HL-60/S4 (cell line): ENCODE data around the gene CLCN6.

Experiments used
- in situ Hi-C: fragments of 300-500 bp; cut with MboI; formaldehyde crosslinking; loops from 2 replicates; pipeline ENCODE4 v1.14.3; 2022; ENCODE audit warnings: low sequenced_read_pairs

The CLCN6 gene

DNA sequence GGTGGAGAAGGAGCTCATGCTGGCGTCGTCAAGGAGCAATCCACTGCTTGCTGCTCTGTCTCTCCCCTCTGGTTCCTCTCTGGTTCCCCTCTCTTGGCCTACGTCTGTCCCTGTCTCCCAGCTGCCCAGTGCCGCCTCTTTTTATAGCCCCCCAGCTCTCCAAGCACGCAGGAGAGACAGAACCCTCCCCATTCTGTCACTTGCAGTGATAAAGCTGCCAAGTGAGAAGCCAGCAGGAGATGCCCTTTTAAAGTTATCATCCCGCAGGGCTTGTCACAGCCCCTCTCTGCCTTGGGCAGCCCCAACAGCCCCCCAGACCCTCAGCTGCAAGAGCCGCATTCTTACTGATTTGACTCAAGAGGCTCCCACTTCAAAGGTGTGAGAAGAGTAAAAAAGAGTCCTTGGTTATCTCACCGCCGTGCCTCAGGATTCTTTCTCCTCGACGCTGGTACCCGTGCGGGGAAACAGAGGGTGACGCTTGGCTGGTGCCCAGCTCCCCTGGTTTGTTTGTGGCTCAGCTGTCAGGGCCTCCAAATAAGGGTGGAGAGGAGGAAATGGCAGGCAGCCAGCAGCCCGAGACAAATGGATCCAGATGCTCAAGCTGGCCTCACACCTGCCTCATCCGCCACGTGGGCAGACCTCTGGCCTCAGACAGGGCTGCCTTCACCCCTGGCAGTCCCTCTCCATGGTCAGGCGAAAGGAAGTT lies 41.8 kb downstream of the CLCN6 start, which contains the start of gene NPPA:
Gene NPPA (minus strand): TSS at position 117 of the 706 bp plus-strand sequence. CDS start 99 bp downstream, at position 18.
- in situ Hi-C loops: no loop called here

DNA sequence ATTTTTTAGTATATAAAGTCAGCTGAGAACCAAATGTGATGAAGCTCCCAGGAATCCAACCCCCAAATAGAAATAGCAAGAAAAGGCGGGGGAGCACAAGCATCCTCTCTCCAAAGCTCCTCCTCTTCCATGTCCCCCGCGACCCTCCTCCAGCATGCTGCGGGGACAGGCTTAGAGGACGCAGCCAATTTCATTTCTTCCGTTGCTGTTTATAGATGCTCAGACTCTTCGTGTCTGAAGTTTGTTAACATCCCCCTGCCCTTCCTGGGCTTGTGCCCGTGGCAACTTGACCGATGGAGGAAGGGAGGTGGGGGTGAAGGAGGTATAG lies 42.3 kb downstream of the CLCN6 start:
- in situ Hi-C loops: no loop called here

DNA sequence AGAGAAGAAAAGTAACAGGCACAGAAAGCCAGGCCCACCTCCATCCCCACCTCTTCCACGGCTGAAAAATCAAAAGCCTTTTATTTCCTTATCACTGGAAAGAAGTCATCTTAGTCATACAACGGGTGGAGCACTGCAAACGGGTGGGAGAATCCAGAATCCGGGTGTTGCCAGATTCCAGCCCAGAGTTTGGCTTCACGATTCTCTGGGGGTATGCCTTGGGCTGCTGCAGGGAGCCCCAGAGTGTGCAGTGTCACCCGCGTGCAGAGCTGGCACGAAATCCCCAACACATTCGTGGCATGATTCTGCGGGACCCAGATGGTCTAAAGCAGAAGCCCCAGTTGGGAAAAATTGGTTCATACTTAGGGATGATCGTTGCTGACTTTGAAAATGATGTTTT lies 44.2 kb downstream of the CLCN6 start:
- in situ Hi-C loops: no loop called here

DNA sequence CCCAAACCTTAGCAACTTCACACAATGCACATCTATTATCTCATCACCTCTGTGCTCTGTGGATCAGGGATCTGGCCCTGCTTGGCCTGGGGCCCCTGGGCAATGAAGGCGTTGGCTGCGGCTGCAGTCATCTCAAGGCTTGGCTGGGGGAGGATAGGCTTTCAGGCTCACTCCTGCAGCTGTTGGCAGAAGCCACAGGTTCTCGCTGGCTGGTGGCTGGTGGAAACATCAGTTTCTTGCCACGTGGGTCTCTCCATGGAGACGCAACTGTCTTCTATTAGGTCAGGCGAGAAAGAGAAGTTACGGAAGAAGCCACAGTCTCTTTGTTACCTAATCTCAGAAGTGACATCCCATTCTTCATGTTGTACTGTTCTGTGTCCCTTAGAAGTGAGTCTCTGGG lies 45.2 kb downstream of the CLCN6 start:
- in situ Hi-C loops: no loop called here

DNA sequence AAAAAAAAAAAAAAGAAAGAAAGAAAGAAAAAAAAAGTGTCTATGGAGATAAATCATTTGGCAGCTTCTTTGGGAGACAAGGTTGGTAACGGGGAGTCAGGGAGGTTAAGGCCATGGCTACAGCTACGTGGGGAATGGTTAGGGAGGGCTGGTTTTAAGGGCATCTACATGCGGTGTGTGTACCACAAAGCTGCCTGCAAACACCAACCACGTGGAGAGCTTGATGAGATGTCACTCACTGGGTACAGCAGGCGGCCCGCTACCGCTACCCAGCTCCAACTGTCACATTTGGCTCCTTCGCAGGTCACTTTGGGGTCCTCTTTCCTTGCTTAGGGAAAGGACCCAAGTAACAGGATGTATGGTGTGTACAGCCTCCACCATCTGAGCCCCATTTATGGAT lies 48.5 kb downstream of the CLCN6 start:
- in situ Hi-C loops: no loop called here

DNA sequence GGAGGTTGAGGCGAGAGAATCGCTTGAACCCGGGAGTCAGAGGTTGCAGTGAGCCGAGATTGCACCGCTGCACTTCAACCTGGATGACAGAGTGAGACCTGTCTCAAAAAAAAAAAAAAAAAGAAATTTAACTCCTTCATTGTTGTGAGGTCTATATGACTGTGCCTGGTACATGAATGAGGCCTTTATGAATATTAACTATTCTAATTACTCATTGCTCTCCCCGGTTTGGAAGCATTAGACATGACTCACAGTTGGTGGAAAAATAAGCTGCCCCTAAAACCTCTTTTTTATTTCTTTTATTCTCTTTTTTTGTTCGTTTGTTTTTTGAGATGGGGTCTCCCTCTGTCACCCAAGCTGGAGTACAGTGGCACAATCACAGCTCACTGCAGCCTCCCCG lies 49.4 kb downstream of the CLCN6 start:
- in situ Hi-C loops: no loop called here

DNA sequence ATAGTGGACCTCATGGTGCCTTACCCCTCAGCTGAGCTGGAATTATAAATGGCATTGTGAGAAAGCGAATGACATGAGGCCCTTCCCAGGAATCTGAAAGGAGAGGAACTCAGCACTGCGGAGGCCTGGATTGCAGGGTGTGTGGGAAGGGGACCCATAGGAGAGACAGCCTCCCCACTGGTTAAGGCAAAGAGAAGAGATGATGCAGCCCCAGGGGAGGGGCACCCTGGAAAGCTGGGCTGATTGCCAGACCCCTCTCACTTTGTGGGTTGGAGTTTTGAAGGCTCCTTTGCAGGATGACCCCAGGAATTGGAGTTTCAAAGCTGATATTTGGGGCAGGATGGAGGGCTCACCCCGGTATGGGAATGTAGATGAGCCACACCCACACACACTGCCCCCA lies 50.7 kb downstream of the CLCN6 start:
- in situ Hi-C loops: no loop called here

DNA sequence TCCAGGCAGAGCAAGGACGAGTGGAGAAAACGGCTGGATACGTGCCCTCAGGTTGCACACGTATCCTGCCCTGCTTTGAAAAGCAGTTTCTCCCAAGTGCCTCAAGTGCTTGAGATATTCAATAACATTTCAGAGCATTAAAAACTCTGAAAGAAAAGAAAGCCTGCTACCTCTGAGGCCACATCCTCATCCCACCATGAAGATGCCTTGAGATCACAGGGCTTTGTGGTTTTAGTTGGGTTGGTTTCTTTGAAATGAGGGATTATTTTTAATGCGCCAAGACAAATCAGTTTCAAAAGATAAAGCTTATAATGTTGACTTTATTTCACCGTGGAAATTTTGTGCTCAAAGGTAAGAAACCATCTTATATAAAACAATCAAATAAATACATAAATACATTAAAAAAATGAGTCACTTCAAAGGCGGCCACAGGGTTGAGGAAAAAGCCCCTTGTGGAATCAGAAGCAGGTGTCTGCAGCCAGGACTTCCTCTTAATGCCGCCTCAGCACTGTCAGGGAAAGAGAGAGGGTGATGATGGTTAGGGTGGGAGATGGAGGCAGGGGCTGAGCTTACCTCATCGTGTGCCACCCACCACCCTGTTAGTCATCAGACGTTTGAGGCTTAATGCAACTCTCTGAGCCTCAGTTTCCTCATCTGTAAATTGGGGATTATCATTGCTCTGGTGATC lies 51.3 kb downstream of the CLCN6 start:
- in situ Hi-C loops: no loop called here

DNA sequence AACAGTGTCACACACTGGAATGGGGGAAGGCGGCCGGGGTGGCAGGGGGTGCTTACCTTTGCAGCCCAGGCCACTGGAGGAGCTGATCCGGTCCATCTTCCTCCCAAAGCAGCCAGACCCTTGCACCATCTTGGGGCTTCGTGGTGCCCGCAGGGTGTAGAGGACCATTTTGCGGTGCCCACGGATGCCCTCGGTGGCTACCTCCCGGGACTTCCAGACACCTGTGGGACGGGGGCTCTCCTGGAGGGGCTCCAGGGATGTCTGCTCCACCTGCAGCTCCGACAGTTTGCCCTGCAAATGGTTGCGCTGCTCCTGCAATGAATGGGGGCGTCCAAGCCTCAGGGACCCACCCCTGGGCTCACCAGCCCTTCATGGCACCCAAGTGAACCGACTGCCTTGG lies 52.2 kb downstream of the CLCN6 start:
- in situ Hi-C loops: no loop called here

DNA sequence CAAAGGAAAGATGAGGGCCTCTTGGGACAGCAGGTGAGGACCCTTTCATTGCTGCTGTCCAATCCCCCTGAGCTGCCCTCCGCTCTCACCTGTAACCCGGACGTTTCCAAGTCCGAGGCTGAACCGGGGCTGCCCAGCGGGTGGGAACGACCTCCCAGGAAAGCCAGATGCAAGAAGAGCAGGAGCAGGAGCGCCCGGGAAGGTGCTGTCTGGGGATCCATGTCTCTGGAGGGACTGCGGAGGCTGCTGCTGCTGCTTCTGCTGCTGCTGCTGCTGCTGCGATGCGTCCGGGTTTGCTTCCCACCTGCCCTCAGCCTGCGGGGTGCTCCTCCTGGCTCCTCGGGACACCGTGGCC lies 52.6 kb downstream of the CLCN6 start, which contains the start of gene NPPB:
Gene NPPB (minus strand): TSS at position 333 of the 355 bp plus-strand sequence. CDS start 112 bp downstream, at position 221.
- in situ Hi-C loops: no loop called here

DNA sequence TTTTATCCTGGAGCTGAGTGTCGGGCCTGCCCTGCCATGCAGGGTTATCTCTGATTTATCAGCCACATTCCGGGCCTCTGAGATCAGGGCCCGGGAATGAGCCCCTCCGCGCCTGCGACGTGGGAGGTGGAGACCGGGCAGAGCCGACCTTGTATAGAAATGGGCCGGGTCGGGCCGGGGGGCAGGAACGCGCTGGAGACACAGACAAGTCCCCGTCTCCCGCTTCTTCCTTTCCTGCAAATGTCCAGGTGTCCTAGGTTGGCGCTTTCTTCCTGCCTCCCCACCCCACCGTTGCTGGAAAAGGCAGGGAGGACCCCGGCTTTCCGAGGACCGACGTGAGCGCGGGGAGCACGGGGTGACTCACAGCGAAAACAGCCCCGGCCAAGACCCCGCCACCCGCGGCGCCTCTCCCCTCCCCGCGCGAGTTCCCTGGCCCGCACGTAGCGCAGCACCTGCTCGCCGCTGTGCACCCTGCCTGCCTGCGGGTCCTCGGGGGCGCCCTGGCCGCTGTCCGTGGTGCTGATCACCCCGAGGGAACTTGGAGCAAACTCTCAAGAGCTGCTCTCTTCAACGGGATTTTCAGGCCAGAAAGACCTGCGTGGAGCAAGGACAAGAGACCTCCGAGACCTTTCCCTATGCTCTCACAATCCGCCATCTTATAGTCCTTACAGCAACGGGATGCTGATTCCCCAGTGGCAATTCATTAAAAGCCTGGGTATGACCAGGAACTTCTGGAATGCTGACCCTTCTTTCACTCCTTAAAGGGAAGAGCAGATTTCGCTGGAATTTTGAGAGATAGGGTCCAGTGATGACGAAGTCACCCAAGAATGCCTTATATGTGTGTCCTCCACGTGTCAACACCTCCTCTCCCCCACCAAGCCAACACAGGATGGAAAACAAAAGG lies 53.2 kb downstream of the CLCN6 start:
- in situ Hi-C loops: no loop called here

DNA sequence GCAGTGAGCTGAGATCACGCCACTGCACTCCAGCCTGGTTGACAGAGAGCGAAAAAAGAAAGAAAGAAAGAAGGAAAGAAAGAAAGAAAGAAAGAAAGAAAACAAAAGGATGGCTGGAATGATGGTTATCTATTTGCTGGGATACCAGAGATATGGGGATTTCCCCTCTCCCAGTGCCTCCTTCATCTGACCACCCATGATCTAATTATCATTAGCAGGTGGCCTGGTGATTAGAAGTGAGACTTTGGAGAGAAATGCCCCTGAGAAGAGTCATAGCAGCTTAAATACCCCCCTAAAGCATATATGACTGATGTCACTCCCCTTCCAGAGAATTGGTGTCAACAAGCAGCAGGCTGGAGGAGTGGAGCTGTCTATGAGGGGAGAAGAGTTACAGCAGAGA lies 54.1 kb downstream of the CLCN6 start:
- in situ Hi-C loops: no loop called here

DNA sequence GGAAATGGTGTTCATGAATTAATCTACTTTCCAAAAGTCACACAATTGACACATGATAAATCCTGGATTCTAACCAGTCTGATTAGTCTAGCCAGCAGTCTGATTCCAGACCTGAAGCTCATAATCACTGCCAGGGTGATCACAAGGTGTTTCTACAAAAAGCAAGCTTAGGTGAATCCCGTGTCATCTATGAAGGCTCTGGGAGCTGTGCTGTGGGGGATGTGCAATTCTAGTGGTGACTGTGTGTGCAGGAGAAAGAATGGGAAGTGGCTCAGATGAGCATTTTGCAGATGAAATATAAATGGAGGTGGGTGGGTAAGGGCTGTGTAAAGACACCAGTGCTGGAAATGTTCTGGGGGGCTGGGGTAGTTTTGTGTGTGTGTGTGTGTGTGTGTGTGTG lies 54.6 kb downstream of the CLCN6 start:
- in situ Hi-C loops: no loop called here

DNA sequence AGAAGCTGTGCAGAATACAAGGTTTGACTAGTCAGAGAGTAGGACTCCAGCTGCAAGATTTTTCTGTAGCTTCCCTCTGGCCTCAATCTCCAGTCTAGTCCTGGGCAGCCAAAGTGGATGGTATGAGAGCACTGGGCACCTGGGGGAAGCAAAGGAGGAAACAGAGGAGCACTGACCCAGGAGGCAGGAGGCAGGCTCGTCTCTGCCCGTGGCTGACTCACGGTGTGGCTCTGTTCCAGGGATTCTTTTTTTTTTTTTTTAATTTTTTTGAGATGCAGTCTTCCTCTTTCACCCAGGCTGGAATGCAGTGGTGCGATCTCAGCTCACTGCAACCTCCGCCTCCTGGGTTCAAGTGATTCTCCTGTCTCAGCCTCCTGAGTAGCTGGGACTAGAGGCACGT lies 56.9 kb downstream of the CLCN6 start:
- in situ Hi-C loops: no loop called here

DNA sequence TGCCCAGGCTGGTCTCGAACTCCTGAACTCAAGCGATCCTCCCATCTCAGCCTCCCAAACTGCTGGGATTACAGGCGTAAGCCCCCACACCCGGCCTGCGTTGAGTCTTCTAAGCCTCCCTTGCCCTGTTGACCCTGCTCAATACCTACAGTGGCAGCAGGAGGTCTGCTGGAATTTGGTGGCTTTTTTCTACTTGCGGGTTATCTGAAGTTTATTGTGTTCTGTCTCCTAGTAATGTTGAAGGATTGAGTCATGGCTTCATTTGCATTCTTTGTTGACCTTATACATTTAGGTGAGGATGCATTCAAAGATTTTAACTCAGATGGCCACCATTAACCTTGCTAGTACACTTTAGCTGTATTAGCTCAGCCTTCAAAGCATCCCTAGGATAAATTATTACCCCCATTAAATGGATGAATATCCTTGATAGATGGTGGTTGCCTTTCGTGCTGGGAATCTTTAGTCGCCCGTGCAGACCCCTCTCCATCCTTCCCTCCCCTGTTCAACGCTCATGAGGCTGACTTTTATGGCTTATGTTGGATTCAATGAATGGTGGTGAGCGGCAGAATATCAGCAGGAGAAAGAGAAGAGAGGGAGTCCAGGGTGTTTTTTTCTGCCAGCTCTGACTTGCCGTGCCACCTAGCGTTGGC lies 62.5 kb downstream of the CLCN6 start:
- in situ Hi-C loops: no loop called here

DNA sequence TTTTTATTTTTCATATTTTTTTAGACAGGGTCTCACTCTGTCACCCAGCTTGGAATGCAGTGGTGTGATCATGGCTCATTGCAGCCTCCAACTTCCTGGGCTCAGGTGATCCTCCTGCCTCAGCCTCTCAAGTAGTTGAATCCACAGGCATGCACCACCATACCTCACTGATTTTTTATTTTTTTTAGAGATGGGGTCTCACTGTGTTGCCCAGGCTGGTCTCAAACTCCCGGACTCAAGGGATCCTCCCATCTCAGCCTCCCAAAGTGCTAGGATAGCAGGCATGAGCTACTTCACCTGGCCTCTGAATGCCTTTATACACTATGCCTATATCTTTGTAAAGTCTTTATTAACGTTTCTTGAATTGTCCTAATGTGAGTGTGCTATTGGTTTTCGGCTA lies 63.1 kb downstream of the CLCN6 start:
- in situ Hi-C loops: no loop called here

DNA sequence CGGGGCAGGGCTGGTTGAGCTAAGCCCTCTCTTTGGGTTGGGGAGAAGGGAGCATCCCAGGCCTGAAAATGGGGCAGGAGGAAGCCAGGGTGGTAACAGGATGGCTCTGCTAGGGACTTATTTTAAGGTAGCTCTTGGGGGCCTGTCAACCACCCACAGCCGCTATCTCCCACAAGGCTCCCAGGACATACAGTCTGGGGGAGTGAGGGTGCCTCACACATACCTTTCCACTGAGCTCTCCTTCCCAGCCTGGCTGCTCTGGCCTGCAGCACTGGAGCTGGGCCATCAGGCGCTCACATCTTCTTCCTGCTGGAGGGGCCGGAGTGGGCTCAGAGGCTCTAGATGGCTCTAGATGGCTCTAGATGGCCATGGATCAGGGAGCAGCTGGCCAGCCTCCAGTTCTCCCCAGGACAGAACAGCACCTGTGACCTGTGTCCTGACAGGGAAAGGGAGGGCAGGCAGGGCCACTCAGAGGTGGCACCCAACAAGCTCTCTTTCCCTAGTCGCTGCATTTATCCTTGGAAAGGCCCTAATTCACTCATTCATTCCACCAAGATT lies 63.7 kb downstream of the CLCN6 start:
- in situ Hi-C loops: no loop called here

DNA sequence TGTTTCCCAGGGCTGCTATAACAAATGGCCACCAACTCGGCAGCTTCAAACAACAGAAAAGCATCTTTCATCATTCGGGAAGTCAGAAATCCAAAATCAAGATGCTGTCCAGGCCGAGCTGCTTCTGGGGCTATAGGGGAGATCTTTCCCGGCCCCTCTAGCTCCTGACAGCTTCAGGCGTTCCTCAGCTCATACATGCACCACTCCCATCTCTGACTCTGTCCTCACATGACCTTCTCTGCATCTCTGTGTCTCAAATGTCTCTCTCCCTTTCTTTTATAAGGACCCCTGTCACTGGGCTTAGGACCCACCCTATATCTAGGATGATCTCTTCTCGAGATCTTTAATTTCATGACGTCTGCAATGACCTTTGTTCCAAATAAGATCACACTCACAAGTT lies 66.6 kb downstream of the CLCN6 start:
- in situ Hi-C loops: no loop called here

DNA sequence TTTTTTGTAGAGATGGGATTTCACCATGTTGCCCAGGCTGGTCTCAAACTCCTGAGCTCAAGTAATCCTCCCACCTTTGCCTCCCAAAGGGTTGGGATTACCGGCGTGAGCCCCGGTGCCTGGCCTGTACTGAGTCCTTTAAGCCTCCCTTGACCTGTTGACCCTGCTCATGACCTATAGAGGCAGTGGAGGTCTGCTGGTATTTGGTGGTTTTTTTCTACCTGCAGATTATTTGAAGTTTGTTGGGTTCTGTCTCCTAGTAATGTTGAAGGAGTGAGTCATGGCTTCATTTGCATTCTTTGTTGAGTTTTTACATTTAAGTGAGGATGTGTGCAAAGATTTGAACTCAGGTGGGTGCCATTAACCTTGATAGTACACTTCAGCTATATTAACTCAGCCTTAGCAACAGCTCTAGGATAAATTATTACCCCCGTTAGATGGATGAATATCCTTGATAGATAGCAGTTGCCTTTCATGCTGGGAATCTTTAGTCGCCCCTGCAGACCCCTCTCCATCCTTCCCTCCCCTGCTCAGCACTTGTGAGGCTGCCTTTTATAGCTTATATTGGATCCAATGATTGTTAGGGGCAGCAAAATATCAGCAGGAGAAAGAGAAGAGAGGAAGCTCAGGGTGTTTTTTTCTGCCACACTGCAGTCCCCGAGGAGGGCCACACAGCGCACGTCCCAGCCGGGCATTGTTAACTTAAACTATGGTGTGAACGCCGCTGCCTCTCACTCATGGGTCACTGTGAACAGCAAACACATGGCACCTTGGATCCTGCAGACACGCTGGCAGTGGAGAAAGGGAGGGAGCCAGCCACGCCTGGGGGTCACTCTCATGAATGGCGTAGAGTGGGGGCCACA lies 67.6 kb downstream of the CLCN6 start:
- in situ Hi-C loops: no loop called here

DNA sequence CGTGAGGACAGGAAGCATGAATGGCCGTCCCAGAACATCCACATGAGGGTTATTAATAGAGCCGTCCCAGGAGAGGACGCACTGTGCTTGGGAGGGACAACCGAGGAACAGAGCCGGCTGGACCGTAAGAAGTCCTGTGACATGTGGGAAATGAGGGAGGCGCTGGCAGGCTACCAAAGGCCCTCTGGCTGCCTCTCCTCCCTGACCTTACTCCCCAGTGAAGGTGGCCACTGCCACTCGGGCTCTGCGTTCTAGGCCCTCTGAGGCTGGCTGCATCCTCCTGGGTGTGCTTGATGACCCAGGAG lies 68.2 kb downstream of the CLCN6 start:
- in situ Hi-C loops: no loop called here
